HCT116 (cell line): Measurements from ENCODE around the gene INO80. TPM values are rescaled to one million over a fixed set of nuclear protein-coding genes. Genes with fewer than 3 reads are reported as not detected.

Experiments
- ATAC-seq: fragments of 200-7000 bp; cut with Tn5 transposase; 2 replicates; pipeline ENCODE4 v1.9.1; 2020; ENCODE audit warnings: mild to moderate bottlenecking, moderate library complexity
- BruUV-seq: library from RNA; stranded (reverse); fragments of 400-500 nt; replicated peaks from 2 replicates; lab custom pipeline; 2021; lab: Mats Ljungman, UMichigan
- CTCF ChIA-PET: fragments of 300-600 bp; sonication (Branson Sonifier 250); formaldehyde crosslinking; loops from one replicate; lab custom pipeline; 2021; ENCODE audit warnings: antibody characterized with exemption; lab: Charles Lee
- POLR2A ChIA-PET: fragments of 300-600, 350-600 bp; sonication (Branson Sonifier 250); formaldehyde crosslinking; loops from one replicate; lab custom pipeline; 2021; ENCODE audit warnings: antibody characterized with exemption; lab: Charles Lee
- RAD21 ChIA-PET, 2 experiments: fragments of 300-600 bp; sonication (Branson Sonifier 250); formaldehyde crosslinking; loops; one replicate each; lab custom pipeline; 2023; ENCODE audit warnings: low total read pairs in 2 of 2; ENCODE audit not compliant: uncharacterized antibody in 2 of 2, unreplicated experiment in 2 of 2, low non-redundant PET in 1 of 2; lab: Charles Lee
- DNase-seq: peaks from one replicate; pipeline ENCODE4 v3.0.0-alpha.2; 2010; ENCODE audit warnings: low read depth, low spot score
- H2AFZ ChIP-seq: fragments of 200-600 bp; shearing (Covaris generic), sonication (generic); 2 replicates; pipeline ENCODE4 v1.6.1; 2017; ENCODE audit warnings: low read depth, mixed run types, mixed read lengths, antibody characterized with exemption, low read length; ENCODE audit not compliant: poor library complexity, severe bottlenecking
- H3K27ac ChIP-seq: 2 replicates; pipeline ENCODE4 v1.5.1; 2012; ENCODE audit warnings: low read depth, low read length
- H3K27me3 ChIP-seq: fragments of 200-600 bp; sonication (generic); 2 replicates; pipeline ENCODE4 v1.6.1; 2016; ENCODE audit warnings: mixed run types, low read length, mixed read lengths; ENCODE audit not compliant: insufficient read depth
- H3K36me3 ChIP-seq, 2 experiments: fragments of 200-500 bp in 1 of 2; fragments of 200-600 bp in 1 of 2; sonication (Bioruptor generic) in 1 of 2; sonication (generic) in 1 of 2; 2 replicates each; pipeline versions ENCODE4 v1.5.1 to v1.6.1; 2014 to 2016; ENCODE audit warnings: low read length in 2 of 2, inconsistent platforms in 1 of 2, mixed read lengths in 1 of 2, mixed run types in 1 of 2; ENCODE audit not compliant: insufficient read depth in 2 of 2, control insufficient read depth in 1 of 2
- H3K4me1 ChIP-seq, 2 experiments: fragments of 200-600 bp in 1 of 2; sonication (generic) in 1 of 2; 2 replicates each; pipeline versions ENCODE4 v1.5.1 to v1.6.1; 2012 to 2017; ENCODE audit warnings: low read length in 2 of 2, inconsistent platforms in 1 of 2, mild to moderate bottlenecking in 1 of 2, mixed read lengths in 1 of 2, mixed run types in 1 of 2, moderate library complexity in 1 of 2; ENCODE audit not compliant: insufficient read depth in 2 of 2, control insufficient read depth in 1 of 2
- H3K4me2 ChIP-seq: fragments of 200-600 bp; sonication (generic); 2 replicates; pipeline ENCODE4 v1.6.1; 2017; ENCODE audit warnings: mixed run types, low read length, mixed read lengths
- H3K4me3 ChIP-seq, 2 experiments: fragments of 200-600 bp in 1 of 2; sonication (generic) in 1 of 2; replicated peaks in 1 of 2; 2 replicates each; pipeline ENCODE4 v1.5.1; 2011 to 2016; ENCODE audit warnings: low read length in 2 of 2, control low read depth in 1 of 2, low read depth in 1 of 2, mild to moderate bottlenecking in 1 of 2, mixed read lengths in 1 of 2, mixed run types in 1 of 2
- H3K79me2 ChIP-seq: fragments of 200-600 bp; sonication (generic); 2 replicates; pipeline ENCODE4 v1.6.1; 2017; ENCODE audit warnings: mild to moderate bottlenecking, mixed run types, low read length, moderate library complexity, mixed read lengths; ENCODE audit not compliant: insufficient read depth
- H3K9ac ChIP-seq: fragments of 200-600 bp; sonication (generic); 2 replicates; pipeline ENCODE4 v1.6.1; 2016; ENCODE audit warnings: low read length, mixed read lengths
- H3K9me2 ChIP-seq: fragments of 200-600 bp; sonication (generic), shearing (Covaris generic); 2 replicates; pipeline ENCODE4 v1.6.1; 2017; ENCODE audit warnings: mixed run types, mild to moderate bottlenecking, moderate library complexity; ENCODE audit not compliant: insufficient read depth
- H3K9me3 ChIP-seq, 2 experiments: fragments of 200-500 bp in 1 of 2; fragments of 200-600 bp in 1 of 2; sonication (Bioruptor generic) in 1 of 2; sonication (generic) in 1 of 2; 2 replicates each; pipeline ENCODE4 v1.6.1; 2014 to 2017; ENCODE audit warnings: low read length in 2 of 2, mixed read lengths in 2 of 2, inconsistent platforms in 1 of 2, low read depth in 1 of 2, mild to moderate bottlenecking in 1 of 2, mixed run types in 1 of 2, moderate library complexity in 1 of 2; ENCODE audit not compliant: control insufficient read depth in 1 of 2, insufficient read depth in 1 of 2
- H4K20me1 ChIP-seq: fragments of 200-600 bp; sonication (generic), shearing (Covaris generic); 2 replicates; pipeline ENCODE4 v1.6.1; 2017; ENCODE audit warnings: mixed run types, mild to moderate bottlenecking, moderate library complexity; ENCODE audit not compliant: insufficient read depth
- EGR1 ChIP-seq: IDR thresholded peaks from 2 replicates; pipeline ENCODE4 v1.6.1; 2012; ENCODE audit warnings: low read depth
- REST ChIP-seq: IDR thresholded peaks from 2 replicates; pipeline ENCODE4 v1.6.1; 2012; ENCODE audit warnings: low read depth
- SRF ChIP-seq: IDR thresholded peaks from 2 replicates; pipeline ENCODE4 v1.6.1; 2012; ENCODE audit warnings: low read depth
- TCF7L2 ChIP-seq: IDR thresholded peaks from 2 replicates; pipeline ENCODE4 v1.7.0; 2011; ENCODE audit warnings: borderline replicate concordance, inconsistent platforms; ENCODE audit not compliant: insufficient read depth, insufficient read length; ENCODE audit errors: extremely low read depth
- ZBTB33 ChIP-seq: IDR thresholded peaks from 2 replicates; pipeline ENCODE4 v1.6.1; 2011; ENCODE audit warnings: mild to moderate bottlenecking, low read length, moderate library complexity; ENCODE audit not compliant: insufficient replicate concordance; ENCODE audit errors: extremely low read depth
- intact Hi-C: fragments of 100-400 bp; cut with micrococcal nuclease; formaldehyde crosslinking; loops from 2 replicates; pipeline ENCODE4 v1.10.0; 2022
- total RNA-seq: library from RNA; stranded (reverse); gene quantifications from one replicate; pipeline ENCODE4 v1.2.1, GENCODE V29; 2021; ENCODE audit not compliant: unreplicated experiment
- TF ChIP-seq, protein P1 (sequence below): IDR thresholded peaks from 2 replicates; pipeline ENCODE4 v1.6.1; 2012

The INO80 gene
- total RNA-seq, 1 experiment from 2014 or later: 28.2 TPM

- Histone ChIP-seq H3K27me3 (no peaks in the 10 kb centered on the region), H3K9ac (no peak overlapping the region), H4K20me1 (no peaks in the 10 kb centered on the region), H3K27ac (no peak overlapping the region), H3K4me1 (peaks cover 12 to 18% of the 10 kb centered on the region in 2 experiments; a peak in 3 of 4 replicates), H2AFZ (no peak overlapping the region)
- ATAC-seq (no peak), DNase-seq (no peak)
- ChIA-PET POLR2A (interaction anchor here (3.5 kb wide), 1 partner anchor 9 kb away, joined by 39 read pairs; the partner anchor contains the start of gene CHAC1), CTCF (no interaction called here)
- no TSS peak for BruUV-seq
- intact Hi-C loops: no loop called here
- no peak for TF ChIP-seq SRF
- TF ChIP-seq, all 23 proteins: peak for 0
- RAD21 ChIA-PET: no interaction called here
- Histone ChIP-seq H3K4me3 (no peak overlapping the region), H3K79me2 (no peaks in the 10 kb centered on the region), H3K4me2 (no peak overlapping the region), H3K9me2 (no peaks in the 10 kb centered on the region), H3K36me3 (no peaks in the 10 kb centered on the region), H3K9me3 (no peaks in the 10 kb centered on the region)
Measured at GRCh38 chr15:40943764-40944365, 172.2 kb downstream of the INO80 start.

GRCh38 chr15:40942878-40943277, 173.2 kb downstream of the INO80 start:
- Histone ChIP-seq H3K27ac (no peak overlapping the region; the same call in 1 of the 2 replicates), H3K9me3 (no peaks in the 10 kb centered on the region), H3K36me3 (no peaks in the 10 kb centered on the region), H3K9ac (no peak overlapping the region), H3K4me1 (peaks cover 17 to 18% of the 10 kb centered on the region in 2 experiments; a peak in 3 of 4 replicates), H3K27me3 (no peaks in the 10 kb centered on the region), H3K4me2 (peak overlapping the region; percentile 97; the same call in 1 of the 2 replicates), H3K4me3 (no peak overlapping the region), H3K9me2 (no peaks in the 10 kb centered on the region), H3K79me2 (no peaks in the 10 kb centered on the region), H2AFZ (no peak overlapping the region), H4K20me1 (no peaks in the 10 kb centered on the region)
- intact Hi-C loops: no loop called here
- DNase-seq (no peak), ATAC-seq (no peak)
- RAD21 ChIA-PET: interaction anchor here (1.0 to 1.6 kb wide), 2 partner anchors 14 to 243 kb away, joined by 3 to 4 read pairs; partner anchors contain the start of gene DLL4 (in 1 of the 2)
- TF ChIP-seq TCF7L2: no peak
- no peak for TF ChIP-seq ZBTB33
- TF ChIP-seq, protein P1, sequence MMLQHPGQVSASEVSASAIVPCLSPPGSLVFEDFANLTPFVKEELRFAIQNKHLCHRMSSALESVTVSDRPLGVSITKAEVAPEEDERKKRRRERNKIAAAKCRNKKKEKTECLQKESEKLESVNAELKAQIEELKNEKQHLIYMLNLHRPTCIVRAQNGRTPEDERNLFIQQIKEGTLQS: no peak
- TF ChIP-seq REST: no peak
- no peak for TF ChIP-seq EGR1
- CTCF ChIA-PET: interaction anchor here (1.4 to 2.7 kb wide), 3 partner anchors 9 to 39 kb away, joined by 4 to 36 read pairs (median 24); partner anchors contain the start of genes CHAC1 and DLL4
- BruUV-seq: no TSS peak
- POLR2A ChIA-PET: interaction anchor here (3.5 to 5.7 kb wide), 2 partner anchors 10 to 13 kb away, joined by 39 read pairs; partner anchors contain the start of genes CHAC1 and DLL4
